ENCODE measurements around the gene C19orf25. TPM values are rescaled to one million over a fixed set of nuclear protein-coding genes. Genes with fewer than 3 reads are reported as not detected.

Gene C19orf25
- total RNA-seq, 2 experiments from 2014 or later: 33.3 to 38.2 TPM

- H3K27me3 Mint-ChIP-seq (ENCODE audit: low read depth): peaks cover 14% of the 10 kb centered on the region
Measured at GRCh38 chr19:1509602-1510441, 30.8 kb upstream of the C19orf25 start.

GRCh38 chr19:1508507-1508856, 29.5 kb upstream of the C19orf25 start:
- Mint-ChIP-seq H3K4me1 (ENCODE audit: low read depth) (peaks cover 23% of the 10 kb centered on the region), H3K9me3 (ENCODE audit: insufficient read depth) (no peaks in the 10 kb centered on the region), H3K4me3 (peak overlapping the region; percentile 20), H3K36me3 (ENCODE audit: low read depth) (peaks cover 3% of the 10 kb centered on the region), H3K27ac (no peak overlapping the region), H3K27me3 (ENCODE audit: low read depth) (peaks cover 20% of the 10 kb centered on the region)
- DNase-seq (no peak), ATAC-seq (no peak)
- ChIA-PET POLR2A (interaction anchor here (1.5 kb wide), 1 partner anchor 18 kb away, joined by 3 read pairs; no protein-coding TSS in a partner anchor), CTCF (no interaction called here)

More at GRCh38 chr19:1509602-1510441, 30.8 kb upstream of the C19orf25 start:
- POLR2A ChIA-PET: interaction anchor here (1.5 kb wide), 1 partner anchor 19 kb away, joined by 3 read pairs; no protein-coding TSS in a partner anchor
- Mint-ChIP-seq H3K27ac (no peak overlapping the region), H3K4me3 (no peak overlapping the region), H3K9me3 (ENCODE audit: insufficient read depth) (no peaks in the 10 kb centered on the region), H3K36me3 (ENCODE audit: low read depth) (peaks cover 3% of the 10 kb centered on the region), H3K4me1 (ENCODE audit: low read depth) (peaks cover 19% of the 10 kb centered on the region)
- DNase-seq: no peak
- no peak for ATAC-seq
- CTCF ChIA-PET: no interaction called here

- Mint-ChIP-seq H3K27me3 (ENCODE audit: low read depth) (peaks cover 20% of the 10 kb centered on the region), H3K4me3 (peak overlapping the region; percentile 71), H3K36me3 (ENCODE audit: low read depth) (peaks cover 3% of the 10 kb centered on the region), H3K9me3 (ENCODE audit: insufficient read depth) (no peaks in the 10 kb centered on the region), H3K27ac (peak overlapping the region; percentile 88), H3K4me1 (ENCODE audit: low read depth) (peaks cover 26% of the 10 kb centered on the region)
- CTCF ChIA-PET: no interaction called here
- ATAC-seq (peak; percentile 84), DNase-seq (peak; percentile 90)
- POLR2A ChIA-PET: interaction anchor here (1.5 kb wide), 1 partner anchor 17 kb away, joined by 3 read pairs; no protein-coding TSS in a partner anchor
Measured at GRCh38 chr19:1507763-1508506, 28.9 kb upstream of the C19orf25 start.

- no peak for ATAC-seq
- Mint-ChIP-seq H3K27ac (no peak overlapping the region), H3K4me3 (no peak overlapping the region), H3K27me3 (ENCODE audit: low read depth) (peaks cover 20% of the 10 kb centered on the region), H3K4me1 (ENCODE audit: low read depth) (peaks cover 21% of the 10 kb centered on the region), H3K9me3 (ENCODE audit: insufficient read depth) (no peaks in the 10 kb centered on the region), H3K36me3 (ENCODE audit: low read depth) (peaks cover 3% of the 10 kb centered on the region)
- DNase-seq: no peak
- ChIA-PET CTCF (no interaction called here), POLR2A (no interaction called here)
Measured at GRCh38 chr19:1507192-1507660, 28.2 kb upstream of the C19orf25 start.

DNA sequence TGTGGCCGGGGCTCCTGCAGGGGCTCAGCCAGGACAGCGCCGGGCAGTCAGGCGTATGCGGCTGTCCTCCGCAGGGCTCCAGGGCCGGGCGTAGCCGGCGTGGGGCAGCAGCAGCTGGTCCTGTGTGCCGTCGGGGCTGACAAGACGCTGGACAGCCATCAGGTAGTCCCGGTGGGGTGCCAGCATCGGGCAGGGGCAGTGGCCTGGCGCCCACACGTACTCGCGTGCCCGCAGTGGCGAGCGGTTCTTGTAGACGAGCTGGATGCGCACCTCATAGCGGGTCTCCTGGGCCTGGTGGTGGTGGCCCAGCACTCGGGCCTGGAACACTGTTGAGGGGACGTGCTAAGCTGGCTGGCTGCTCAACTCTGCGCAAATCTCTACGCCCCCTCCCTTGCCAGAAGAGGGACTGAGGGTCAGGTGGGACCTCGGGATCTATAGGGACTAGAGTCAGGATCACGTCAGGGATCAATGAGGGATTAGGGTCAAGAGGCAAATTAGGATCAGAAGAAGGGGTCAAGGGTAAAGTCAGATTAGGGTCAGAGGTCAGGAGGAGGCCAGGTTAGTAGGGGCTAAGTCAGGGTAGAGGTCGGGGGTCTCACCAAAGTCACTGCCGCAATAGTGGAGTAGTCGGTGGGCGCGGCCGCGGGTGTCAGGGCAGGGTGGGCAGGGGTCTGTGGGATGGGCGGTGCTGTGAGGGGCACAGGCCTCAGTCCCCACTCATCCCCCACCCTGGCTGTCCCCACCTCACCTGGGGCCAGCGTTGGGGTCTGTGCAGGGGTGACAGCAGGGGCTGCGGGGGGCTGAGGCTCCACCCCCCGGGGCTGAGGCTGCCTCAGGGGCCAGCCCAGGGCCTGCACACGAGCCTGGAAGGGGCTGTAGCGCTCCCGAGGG, 27.2 kb upstream of the C19orf25 start:
- CTCF ChIA-PET: interaction anchor here (0.6 to 1.1 kb wide), 2 partner anchors 8 to 15 kb away, joined by 3 to 4 read pairs; partner anchors contain the start of gene REEP6
- H3K27me3 Mint-ChIP-seq (ENCODE audit: low read depth): peaks cover 20% of the 10 kb centered on the region
- H3K4me1 Mint-ChIP-seq (ENCODE audit: low read depth): peaks cover 19% of the 10 kb centered on the region
- H3K36me3 Mint-ChIP-seq (ENCODE audit: low read depth): peaks cover 3% of the 10 kb centered on the region
- H3K4me3 Mint-ChIP-seq: no peak overlapping the region
- no peak overlapping the region for H3K27ac Mint-ChIP-seq
- POLR2A ChIA-PET: no interaction called here
- H3K9me3 Mint-ChIP-seq (ENCODE audit: insufficient read depth): no peaks in the 10 kb centered on the region
- DNase-seq (no peak), ATAC-seq (no peak)

DNA sequence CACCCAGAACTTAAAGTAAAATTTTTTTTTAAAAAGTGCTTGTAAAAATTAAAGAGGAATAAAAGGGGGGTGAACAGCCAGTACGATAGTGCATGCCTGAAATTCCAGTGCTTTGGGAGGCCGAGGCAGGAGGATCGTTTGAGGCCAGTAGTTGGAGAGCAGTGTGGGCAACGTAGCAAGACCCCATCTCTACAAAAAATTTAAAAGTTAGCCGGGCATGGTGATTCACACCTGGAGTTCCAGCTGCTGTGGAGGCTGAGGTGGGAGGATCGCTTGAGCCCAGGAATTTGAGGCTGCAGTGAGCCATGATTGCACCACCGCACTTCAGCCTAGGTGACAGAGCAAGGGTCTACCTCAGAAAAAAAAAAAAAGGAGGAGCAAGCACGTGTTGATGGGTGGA, 26.0 kb upstream of the C19orf25 start:
- H3K4me3 Mint-ChIP-seq: no peak overlapping the region
- POLR2A ChIA-PET: interaction anchor here (0.6 kb wide), 1 partner anchor 548 kb away, joined by 4 read pairs; no protein-coding TSS in a partner anchor
- DNase-seq (no peak), ATAC-seq (no peak)
- peaks cover 15% of the 10 kb centered on the region for H3K27me3 Mint-ChIP-seq (ENCODE audit: low read depth)
- CTCF ChIA-PET: no interaction called here
- peaks cover 3% of the 10 kb centered on the region for H3K36me3 Mint-ChIP-seq (ENCODE audit: low read depth)
- H3K27ac Mint-ChIP-seq: no peak overlapping the region
- no peaks in the 10 kb centered on the region for H3K9me3 Mint-ChIP-seq (ENCODE audit: insufficient read depth)
- H3K4me1 Mint-ChIP-seq (ENCODE audit: low read depth): peaks cover 15% of the 10 kb centered on the region

- H3K9me3 Mint-ChIP-seq (ENCODE audit: insufficient read depth): no peaks in the 10 kb centered on the region
Measured at GRCh38 chr19:1503925-1504773, 25.1 kb upstream of the C19orf25 start.

GRCh38 chr19:1503089-1503924, 24.3 kb upstream of the C19orf25 start:
- peaks cover 3% of the 10 kb centered on the region for H3K36me3 Mint-ChIP-seq (ENCODE audit: low read depth)
- CTCF ChIA-PET: interaction anchor here (1.0 to 1.4 kb wide), 3 partner anchors 8 to 16 kb away, joined by 3 to 4 read pairs (median 3); partner anchors contain the start of gene REEP6

More at GRCh38 chr19:1503925-1504773, 25.1 kb upstream of the C19orf25 start:
- Mint-ChIP-seq H3K27me3 (ENCODE audit: low read depth) (peaks cover 11% of the 10 kb centered on the region), H3K4me3 (no peak overlapping the region), H3K27ac (no peak overlapping the region), H3K4me1 (ENCODE audit: low read depth) (peaks cover 15% of the 10 kb centered on the region), H3K36me3 (ENCODE audit: low read depth) (peaks cover 3% of the 10 kb centered on the region)
- ATAC-seq: no peak
- ChIA-PET CTCF (no interaction called here), POLR2A (no interaction called here)
- DNase-seq: no peak

DNA sequence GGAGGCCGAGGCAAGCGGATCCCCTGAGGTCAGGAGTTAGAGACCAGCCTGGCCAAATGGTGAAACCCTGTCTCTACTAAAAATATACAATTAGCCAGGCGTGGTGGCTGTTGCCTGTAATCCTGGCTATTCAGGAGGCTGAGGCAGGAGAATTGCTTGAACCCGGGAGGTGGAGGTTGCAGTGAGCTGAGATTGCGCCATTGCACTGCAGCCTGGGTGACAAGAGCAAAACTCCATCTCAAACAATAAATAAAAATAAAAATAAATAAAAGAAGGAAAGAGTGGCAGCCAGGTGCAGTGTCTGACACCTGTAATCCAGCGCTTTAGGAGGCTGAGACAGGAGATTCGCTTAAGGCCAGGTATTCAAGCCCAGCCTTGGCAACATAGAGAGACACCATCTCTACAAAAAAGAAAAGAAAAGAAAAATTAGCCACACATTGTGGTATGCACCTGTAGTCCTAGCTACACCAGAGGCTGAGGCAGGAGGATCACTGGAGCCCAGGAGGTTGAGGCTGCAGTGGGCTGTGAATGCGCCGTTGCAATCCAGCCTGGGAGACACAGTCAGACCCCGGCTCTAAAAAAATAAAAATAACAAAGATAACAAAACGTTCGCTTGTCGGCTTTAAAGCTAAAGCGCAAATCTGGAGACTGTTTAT, 23.5 kb upstream of the C19orf25 start:
- DNase-seq (no peak), ATAC-seq (no peak)
- Mint-ChIP-seq H3K27me3 (ENCODE audit: low read depth) (peaks cover 5% of the 10 kb centered on the region), H3K27ac (no peak overlapping the region), H3K4me1 (ENCODE audit: low read depth) (peaks cover 8% of the 10 kb centered on the region), H3K9me3 (ENCODE audit: insufficient read depth) (no peaks in the 10 kb centered on the region), H3K36me3 (ENCODE audit: low read depth) (no peaks in the 10 kb centered on the region), H3K4me3 (no peak overlapping the region)
- ChIA-PET CTCF (interaction anchor here (0.6 to 1.4 kb wide), 4 partner anchors 9 to 97 kb away, joined by 3 to 4 read pairs (median 3); partner anchors contain the start of gene REEP6), POLR2A (no interaction called here)

More at GRCh38 chr19:1503089-1503924, 24.3 kb upstream of the C19orf25 start:
- DNase-seq (peak; percentile 76), ATAC-seq (peak; percentile 48)
- POLR2A ChIA-PET: no interaction called here
- Mint-ChIP-seq H3K4me1 (ENCODE audit: low read depth) (peaks cover 13% of the 10 kb centered on the region), H3K4me3 (no peak overlapping the region), H3K27me3 (ENCODE audit: low read depth) (peaks cover 7% of the 10 kb centered on the region), H3K27ac (no peak overlapping the region), H3K9me3 (ENCODE audit: insufficient read depth) (no peaks in the 10 kb centered on the region)

DNA sequence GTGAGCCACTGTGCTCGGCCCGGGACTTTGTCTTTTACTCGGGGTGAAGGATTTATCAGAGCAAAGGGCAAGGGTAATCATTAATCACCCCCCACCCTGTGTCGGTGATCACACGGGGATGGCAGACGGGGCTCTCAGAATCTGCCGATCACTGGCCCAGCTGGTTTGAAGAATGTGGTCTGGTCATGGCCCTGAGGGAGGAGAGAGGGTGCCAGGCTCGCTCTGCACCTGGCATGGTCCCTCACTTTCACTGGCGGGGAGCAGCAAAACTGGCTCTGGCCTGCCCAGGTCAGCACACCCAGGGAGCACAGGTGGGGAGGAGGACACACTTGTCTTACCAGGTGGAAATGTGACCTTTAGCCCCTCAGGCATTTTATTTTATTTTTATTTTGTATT, 22.2 kb upstream of the C19orf25 start:
- POLR2A ChIA-PET: no interaction called here
- peaks cover 5% of the 10 kb centered on the region for H3K27me3 Mint-ChIP-seq (ENCODE audit: low read depth)
- H3K4me1 Mint-ChIP-seq (ENCODE audit: low read depth): peaks cover 8% of the 10 kb centered on the region

More for the DNA sequence above, 22.2 kb upstream of the C19orf25 start:
- H3K9me3 Mint-ChIP-seq (ENCODE audit: insufficient read depth): no peaks in the 10 kb centered on the region
- no peak overlapping the region for H3K27ac Mint-ChIP-seq
- no peaks in the 10 kb centered on the region for H3K36me3 Mint-ChIP-seq (ENCODE audit: low read depth)
- H3K4me3 Mint-ChIP-seq: no peak overlapping the region
- CTCF ChIA-PET: no interaction called here
- ATAC-seq (no peak), DNase-seq (no peak)

Data from activated CD8-positive, alpha-beta T cell treated with anti-CD3 and anti-CD28 coated beads, Interleukin-2, amount 10 ng/mL, durations not matched to agents 7 days and 5 days (primary cell).